Activated CD4-positive, alpha-beta T cell treated with anti-CD3 and anti-CD28 coated beads, Interleukin-2, amount 10 ng/mL, durations not matched to agents 7 days and 5 days (primary cell): ENCODE measurements around the gene TNFRSF13B. TPM values are rescaled to one million over a fixed set of nuclear protein-coding genes. Genes with fewer than 3 reads are reported as not detected.

Experiments
- CTCF ChIA-PET: fragments of 350-600 bp; sonication (Branson Sonifier 250); formaldehyde crosslinking; loops from one replicate; lab custom pipeline; 2021; ENCODE audit warnings: antibody characterized with exemption; lab: Charles Lee
- POLR2A ChIA-PET: fragments of 350-600 bp; sonication (Branson Sonifier 250); formaldehyde crosslinking; loops from one replicate; lab custom pipeline; 2021; ENCODE audit warnings: antibody characterized with exemption; lab: Charles Lee
- DNase-seq: peaks from one replicate; pipeline ENCODE4 v3.0.0-alpha.2; 2020
- H3K27ac Mint-ChIP-seq: one replicate; pipeline ENCODE4 v1.8.0; 2021; ENCODE audit warnings: mild to moderate bottlenecking, moderate library complexity, mixed read lengths
- H3K27me3 Mint-ChIP-seq: one replicate; pipeline ENCODE4 v1.8.0; 2021; ENCODE audit warnings: mixed read lengths
- H3K36me3 Mint-ChIP-seq: one replicate; pipeline ENCODE4 v1.8.0; 2021; ENCODE audit warnings: low read depth, mixed read lengths
- H3K4me1 Mint-ChIP-seq: one replicate; pipeline ENCODE4 v1.8.0; 2021; ENCODE audit warnings: mixed read lengths
- H3K4me3 Mint-ChIP-seq: one replicate; pipeline ENCODE4 v1.8.0; 2021; ENCODE audit warnings: mild to moderate bottlenecking, moderate library complexity, mixed read lengths
- H3K9me3 Mint-ChIP-seq: one replicate; pipeline ENCODE4 v1.8.0; 2021; ENCODE audit warnings: mixed read lengths
- total RNA-seq, 2 experiments: library from RNA; stranded (reverse); gene quantifications; one replicate each; pipeline ENCODE4 v1.2.3, GENCODE V29; 2021

The TNFRSF13B gene
- total RNA-seq, 2 experiments from 2014 or later: not detected

DNA sequence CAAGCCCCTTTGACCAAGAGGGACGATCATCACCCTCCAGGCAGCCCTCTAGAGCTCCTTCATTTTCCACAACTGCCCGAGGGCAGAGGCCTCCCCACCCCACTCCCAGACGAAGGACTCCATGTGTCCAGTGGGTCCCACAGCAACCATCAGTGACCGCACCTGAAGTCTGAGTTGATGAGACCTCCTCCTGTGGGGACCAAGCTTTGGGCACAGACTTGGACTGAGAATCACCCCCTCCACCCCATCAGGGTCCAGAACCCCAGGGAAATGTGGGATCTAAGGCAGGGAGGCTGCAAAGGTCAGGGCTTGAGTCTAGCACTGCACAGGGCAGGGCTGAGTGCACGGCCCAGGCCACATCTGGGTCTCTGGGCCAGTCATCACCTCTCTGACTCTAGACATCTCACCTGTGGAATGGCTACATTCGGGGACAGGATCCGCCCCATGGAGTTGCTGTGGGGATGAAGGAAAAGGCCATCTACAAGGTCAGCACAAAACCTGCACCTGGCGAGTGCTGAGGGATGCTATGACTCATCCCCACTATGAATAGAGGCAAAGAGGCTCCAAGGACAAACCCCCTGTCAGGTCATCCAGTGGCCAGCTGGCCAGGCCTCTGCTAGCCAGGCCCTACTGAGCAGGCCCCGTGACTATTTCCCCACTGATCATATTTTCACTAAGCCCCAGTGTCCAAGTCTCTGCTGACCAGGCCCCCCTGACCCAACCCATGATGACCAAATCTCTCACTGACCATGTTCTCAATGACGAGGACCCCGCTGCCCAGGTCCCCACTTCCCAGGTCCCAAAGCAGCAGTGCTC, 38.4 kb downstream of the TNFRSF13B start:
- POLR2A ChIA-PET: no interaction called here
- Mint-ChIP-seq H3K9me3 (no peaks in the 10 kb centered on the region), H3K4me3 (no peak overlapping the region), H3K4me1 (peaks cover 3% of the 10 kb centered on the region), H3K36me3 (no peaks in the 10 kb centered on the region), H3K27me3 (no peaks in the 10 kb centered on the region), H3K27ac (no peak overlapping the region)
- CTCF ChIA-PET: no interaction called here
- DNase-seq: no peak

DNA sequence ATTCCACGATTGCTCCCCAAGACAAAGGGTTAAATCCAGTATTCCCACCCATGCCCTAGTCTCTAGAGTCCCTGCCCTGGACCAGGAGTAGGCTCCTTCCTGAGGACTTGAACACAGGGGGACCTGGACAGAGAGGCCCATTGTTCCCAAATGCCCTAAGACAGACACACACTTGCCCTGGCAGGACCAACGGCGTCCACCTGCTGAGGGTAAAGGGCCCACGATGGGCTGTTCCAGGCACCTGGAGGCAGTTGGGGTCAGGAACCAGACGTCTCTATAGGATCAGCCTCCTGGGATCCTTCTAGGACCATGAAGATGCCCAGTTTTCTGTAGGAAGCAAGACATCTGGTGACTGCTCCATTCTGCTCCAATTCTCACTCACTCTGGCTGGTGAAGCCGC, 39.3 kb downstream of the TNFRSF13B start:
- no peaks in the 10 kb centered on the region for H3K36me3 Mint-ChIP-seq
- H3K4me1 Mint-ChIP-seq: peaks cover 3% of the 10 kb centered on the region
- ChIA-PET POLR2A (no interaction called here), CTCF (interaction anchor here (0.6 kb wide), 1 partner anchor 10 kb away, joined by 3 read pairs; no protein-coding TSS in a partner anchor)
- no peaks in the 10 kb centered on the region for H3K9me3 Mint-ChIP-seq
- DNase-seq: no peak
- H3K4me3 Mint-ChIP-seq: no peak overlapping the region
- no peaks in the 10 kb centered on the region for H3K27me3 Mint-ChIP-seq
- H3K27ac Mint-ChIP-seq: no peak overlapping the region

DNA sequence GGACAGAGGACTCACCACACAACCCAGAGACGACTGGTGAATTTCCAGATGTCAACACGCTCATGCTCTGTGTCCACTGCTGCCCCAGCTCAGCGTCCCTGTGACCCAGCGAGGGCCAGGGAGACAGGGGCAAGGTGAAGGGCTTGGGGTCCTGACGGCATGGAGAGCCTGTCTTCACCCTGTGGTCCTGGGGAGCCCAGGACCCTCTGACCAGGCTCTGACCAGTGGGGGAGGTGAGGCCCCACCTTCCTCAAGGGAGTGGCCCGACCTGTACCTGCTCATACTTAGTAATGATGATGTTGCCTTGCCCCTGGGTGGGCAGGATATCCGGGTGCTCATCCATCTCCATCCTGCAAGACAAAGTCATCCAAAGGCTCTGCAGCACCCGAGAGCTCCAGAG, 39.8 kb downstream of the TNFRSF13B start:
- ChIA-PET POLR2A (no interaction called here), CTCF (interaction anchor here (0.6 kb wide), 1 partner anchor 10 kb away, joined by 3 read pairs; no protein-coding TSS in a partner anchor)
- Mint-ChIP-seq H3K4me3 (no peak overlapping the region), H3K27me3 (no peaks in the 10 kb centered on the region), H3K27ac (no peak overlapping the region), H3K4me1 (peaks cover 3% of the 10 kb centered on the region), H3K36me3 (no peaks in the 10 kb centered on the region), H3K9me3 (no peaks in the 10 kb centered on the region)
- no peak for DNase-seq

DNA sequence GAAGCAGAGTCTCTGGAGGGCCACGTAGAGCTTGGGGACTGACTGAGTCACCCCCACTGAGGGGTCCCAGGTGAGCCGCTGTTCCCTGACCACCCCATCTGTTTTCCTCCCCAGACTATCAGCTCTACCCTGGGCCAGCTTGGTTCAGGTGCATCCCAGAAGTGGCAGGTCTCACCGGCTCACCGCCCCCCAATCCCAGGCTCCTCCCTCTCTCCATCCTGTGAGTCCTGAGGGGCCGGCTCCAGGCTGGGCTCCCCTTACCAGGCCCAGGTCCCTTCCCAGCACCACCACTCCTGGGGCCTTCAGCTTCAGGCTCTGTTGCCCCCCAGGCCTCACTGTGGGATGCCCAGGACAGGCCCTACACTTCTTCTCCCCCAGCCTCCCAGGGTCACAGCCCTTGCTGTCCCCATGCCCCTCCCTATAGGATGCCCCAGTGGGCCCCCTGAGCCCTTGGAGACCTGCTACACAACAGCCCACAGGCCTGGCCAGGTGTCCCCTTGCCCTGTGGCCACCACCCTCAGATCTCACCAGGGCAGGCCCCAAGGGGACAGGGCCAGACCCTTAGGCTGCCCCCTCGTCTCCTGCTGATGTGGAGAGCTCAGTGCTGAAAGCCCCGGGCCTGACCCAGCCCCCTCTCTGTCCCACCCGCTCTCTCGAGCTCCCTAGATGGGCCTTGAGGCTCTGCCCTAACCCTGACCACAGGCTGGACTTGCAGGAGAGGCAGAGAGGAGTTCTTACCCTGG, 40.4 kb downstream of the TNFRSF13B start:
- POLR2A ChIA-PET: no interaction called here
- no peak overlapping the region for H3K27ac Mint-ChIP-seq
- no peak for DNase-seq
- H3K4me3 Mint-ChIP-seq: no peak overlapping the region
- CTCF ChIA-PET: interaction anchor here (0.6 kb wide), 1 partner anchor 11 kb away, joined by 3 read pairs; no protein-coding TSS in a partner anchor
- no peaks in the 10 kb centered on the region for H3K9me3 Mint-ChIP-seq
- H3K4me1 Mint-ChIP-seq: peaks cover 3% of the 10 kb centered on the region
- H3K27me3 Mint-ChIP-seq: no peaks in the 10 kb centered on the region
- H3K36me3 Mint-ChIP-seq: no peaks in the 10 kb centered on the region

DNA sequence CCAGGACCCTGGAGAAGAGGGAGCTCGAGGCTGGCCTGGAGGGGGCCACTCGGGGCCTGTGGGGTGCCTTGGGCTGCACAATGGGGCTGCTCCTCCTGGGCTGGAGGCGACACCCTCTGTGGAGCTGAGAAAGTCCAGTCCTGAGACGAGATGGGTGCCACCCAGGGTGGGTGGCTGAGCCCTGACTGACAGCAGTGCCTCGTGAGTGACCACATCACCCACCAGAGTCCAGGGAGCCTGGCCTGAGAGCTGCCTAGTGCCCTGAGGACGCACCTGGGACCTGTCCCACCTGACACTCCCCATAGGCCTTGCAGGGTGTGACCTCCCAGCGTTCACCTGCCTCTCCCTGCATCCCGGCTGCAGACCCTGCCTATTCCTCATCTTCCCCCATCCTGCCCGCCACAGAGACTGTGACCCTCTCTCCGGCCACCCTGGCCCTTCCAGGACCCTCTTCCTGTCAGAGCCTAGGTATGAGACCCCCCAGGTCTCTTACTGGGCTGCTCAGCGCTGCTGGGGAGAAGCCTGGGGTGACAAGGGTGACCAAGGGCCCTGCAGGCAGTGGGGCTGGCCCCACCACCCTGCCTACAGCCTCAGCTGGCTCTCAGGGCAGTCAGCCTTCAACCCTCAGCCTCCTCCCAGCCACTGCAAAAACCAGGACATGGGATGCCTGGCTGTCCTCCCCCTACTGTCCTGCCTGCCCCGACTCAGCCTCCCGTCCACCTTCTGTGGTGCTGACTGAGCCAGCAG, 41.2 kb downstream of the TNFRSF13B start:
- no peak for DNase-seq
- ChIA-PET POLR2A (no interaction called here), CTCF (interaction anchor here (0.6 kb wide), 1 partner anchor 708 kb away, joined by 3 read pairs; no protein-coding TSS in a partner anchor)
- Mint-ChIP-seq H3K9me3 (no peaks in the 10 kb centered on the region), H3K36me3 (no peaks in the 10 kb centered on the region), H3K4me1 (peaks cover 3% of the 10 kb centered on the region), H3K4me3 (no peak overlapping the region), H3K27me3 (no peaks in the 10 kb centered on the region), H3K27ac (no peak overlapping the region)

DNA sequence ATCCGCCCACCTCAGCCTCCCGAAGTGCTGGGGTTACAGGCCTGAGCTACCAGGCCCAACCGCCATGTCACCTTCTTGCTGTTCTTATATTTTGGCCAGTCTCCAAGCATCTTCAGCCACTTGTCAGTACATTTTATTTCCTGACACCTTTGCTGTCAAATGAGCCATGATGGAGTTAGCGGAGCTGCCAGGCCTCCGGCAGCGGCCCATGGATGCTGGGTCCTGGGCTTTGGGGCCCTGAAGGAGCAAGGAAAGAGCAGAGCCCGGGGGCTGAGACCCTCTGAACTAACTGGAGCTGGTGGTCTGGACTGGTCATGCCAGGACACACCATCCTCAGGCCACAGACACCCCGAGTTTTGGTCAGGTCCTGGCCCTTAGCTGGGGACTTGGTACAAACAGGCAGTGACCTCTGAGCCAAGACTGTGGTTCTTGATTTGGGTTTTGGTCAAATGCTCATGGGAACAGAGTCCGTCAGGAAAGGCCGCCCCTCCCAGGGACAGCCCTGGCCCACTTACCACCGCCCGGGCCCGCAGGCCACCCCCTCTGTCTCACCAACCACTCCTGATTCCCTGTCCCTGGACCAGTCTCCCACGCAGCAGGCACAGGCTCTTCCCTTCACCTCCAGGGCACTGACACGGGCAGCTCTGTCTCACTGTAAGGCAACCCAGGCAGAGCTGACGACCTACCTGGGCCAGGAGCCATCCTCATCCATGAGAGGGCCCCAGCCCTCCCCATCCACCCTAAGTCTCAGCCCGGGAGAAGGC, 42.0 kb downstream of the TNFRSF13B start:
- CTCF ChIA-PET: interaction anchor here (0.6 to 1.0 kb wide), 2 partner anchors 14 to 709 kb away, joined by 3 read pairs; no protein-coding TSS in a partner anchor
- Mint-ChIP-seq H3K4me1 (peaks cover 3% of the 10 kb centered on the region), H3K27me3 (no peaks in the 10 kb centered on the region), H3K9me3 (no peaks in the 10 kb centered on the region), H3K4me3 (no peak overlapping the region), H3K36me3 (no peaks in the 10 kb centered on the region), H3K27ac (no peak overlapping the region)
- POLR2A ChIA-PET: no interaction called here
- no peak for DNase-seq

DNA sequence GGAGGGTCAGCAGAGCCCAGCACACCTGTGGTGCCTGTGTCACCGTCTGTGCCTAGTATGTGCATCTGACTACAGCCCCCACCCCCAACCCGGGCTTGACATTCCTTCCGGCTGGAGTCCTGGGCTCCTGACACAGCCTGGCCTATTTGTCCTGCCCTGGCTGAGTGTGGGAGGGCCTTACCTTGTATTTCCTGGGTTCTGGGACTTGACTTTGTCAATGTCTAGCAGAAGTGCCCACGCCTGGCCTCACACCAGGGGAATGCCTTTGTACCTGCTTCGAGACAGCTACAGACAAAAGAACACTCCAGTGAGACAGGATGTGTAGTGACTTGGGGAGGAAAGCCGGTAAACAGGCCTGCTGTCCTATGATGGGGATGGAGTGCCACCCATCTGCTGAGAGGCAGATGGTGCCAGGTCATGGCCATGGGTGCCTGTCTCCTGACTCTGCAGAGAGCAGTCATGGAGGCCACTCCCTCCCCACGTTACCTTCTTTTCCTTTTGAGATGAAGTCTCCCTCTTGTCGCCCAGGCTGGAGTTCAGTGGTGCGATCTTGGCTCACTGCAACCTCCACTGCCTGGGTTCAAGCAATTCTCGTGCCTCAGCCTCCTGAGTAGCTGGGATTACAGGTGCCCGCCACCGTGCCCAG, 42.8 kb downstream of the TNFRSF13B start:
- Mint-ChIP-seq H3K27ac (peak overlapping the region; percentile 46), H3K36me3 (no peaks in the 10 kb centered on the region), H3K9me3 (no peaks in the 10 kb centered on the region), H3K4me1 (peaks cover 3% of the 10 kb centered on the region), H3K4me3 (no peak overlapping the region), H3K27me3 (no peaks in the 10 kb centered on the region)
- ChIA-PET POLR2A (no interaction called here), CTCF (interaction anchor here (1.0 kb wide), 1 partner anchor 13 kb away, joined by 3 read pairs; no protein-coding TSS in a partner anchor)
- no peak for DNase-seq

DNA sequence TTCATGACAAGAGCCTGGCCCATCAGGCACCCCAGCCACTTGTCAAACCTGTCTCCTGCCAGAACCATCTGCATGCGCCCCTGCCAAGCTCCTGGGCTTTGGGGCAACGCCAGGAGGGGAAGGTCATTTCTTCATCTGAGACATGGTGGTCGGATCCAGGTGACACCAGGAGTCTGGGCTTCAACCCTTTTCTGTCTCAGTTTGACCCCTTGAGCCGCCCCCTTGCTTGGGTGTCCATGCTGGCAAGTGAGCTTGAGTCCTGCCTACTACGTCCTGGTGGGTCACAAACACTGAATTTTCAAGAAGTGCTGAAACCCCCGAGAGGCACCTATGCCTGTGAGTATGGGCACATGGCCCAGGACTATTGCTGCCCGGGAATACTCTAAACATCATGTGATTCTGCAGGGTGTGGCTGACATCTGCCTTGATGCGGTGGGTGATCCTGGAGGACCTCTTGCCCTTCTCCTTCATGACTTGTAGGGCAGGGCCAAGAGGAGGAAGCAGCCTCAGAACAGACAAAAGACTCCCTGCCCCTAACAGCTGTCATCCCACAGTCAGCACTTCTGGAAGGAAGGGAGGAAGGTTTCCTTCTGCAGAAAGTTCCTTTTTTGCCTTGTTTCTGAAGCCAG, 43.4 kb downstream of the TNFRSF13B start:
- POLR2A ChIA-PET: no interaction called here

DNA sequence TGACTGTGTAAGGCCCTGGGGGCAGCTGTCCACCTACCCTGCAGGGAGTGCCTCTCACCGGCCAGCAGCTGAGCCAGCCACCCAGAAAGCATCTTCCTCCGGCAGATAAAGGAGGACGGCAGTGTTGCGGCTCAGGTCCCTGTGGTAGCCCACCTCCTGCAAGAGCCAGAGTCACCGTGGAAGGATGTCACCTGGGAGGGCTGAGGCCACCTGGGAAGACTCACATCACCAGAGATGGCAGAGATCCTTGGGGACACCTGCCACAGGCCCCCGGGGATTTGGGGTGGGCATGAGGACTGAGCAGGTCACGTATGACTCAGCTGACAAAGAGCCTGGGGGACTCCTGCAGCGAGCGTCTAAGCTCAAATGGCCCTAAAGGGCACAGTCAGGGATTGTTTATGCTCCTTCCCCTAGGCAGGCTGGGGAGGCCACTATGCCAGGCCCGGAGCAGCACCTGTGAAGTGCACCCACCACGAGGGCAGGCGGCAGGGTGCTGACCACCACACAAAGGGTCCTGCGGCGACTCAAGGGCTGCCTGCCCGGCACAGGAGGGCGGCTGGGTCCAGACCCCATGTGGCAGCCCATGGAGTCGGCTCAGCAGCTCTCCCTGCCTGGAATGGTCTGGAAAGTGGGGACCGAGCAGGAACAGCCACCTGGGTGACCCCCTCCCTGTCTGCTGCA, 44.1 kb downstream of the TNFRSF13B start:
- DNase-seq: no peak
- Mint-ChIP-seq H3K27ac (no peak overlapping the region), H3K4me3 (no peak overlapping the region), H3K36me3 (no peaks in the 10 kb centered on the region), H3K9me3 (no peaks in the 10 kb centered on the region), H3K4me1 (peaks cover 3% of the 10 kb centered on the region), H3K27me3 (no peaks in the 10 kb centered on the region)
- ChIA-PET CTCF (no interaction called here), POLR2A (no interaction called here)

More for the DNA sequence above, 43.4 kb downstream of the TNFRSF13B start:
- no peaks in the 10 kb centered on the region for H3K9me3 Mint-ChIP-seq
- no peak for DNase-seq
- CTCF ChIA-PET: interaction anchor here (1.0 kb wide), 1 partner anchor 12 kb away, joined by 3 read pairs; no protein-coding TSS in a partner anchor
- H3K36me3 Mint-ChIP-seq: no peaks in the 10 kb centered on the region
- no peak overlapping the region for H3K27ac Mint-ChIP-seq
- H3K4me1 Mint-ChIP-seq: peaks cover 3% of the 10 kb centered on the region
- no peaks in the 10 kb centered on the region for H3K27me3 Mint-ChIP-seq
- no peak overlapping the region for H3K4me3 Mint-ChIP-seq

DNA sequence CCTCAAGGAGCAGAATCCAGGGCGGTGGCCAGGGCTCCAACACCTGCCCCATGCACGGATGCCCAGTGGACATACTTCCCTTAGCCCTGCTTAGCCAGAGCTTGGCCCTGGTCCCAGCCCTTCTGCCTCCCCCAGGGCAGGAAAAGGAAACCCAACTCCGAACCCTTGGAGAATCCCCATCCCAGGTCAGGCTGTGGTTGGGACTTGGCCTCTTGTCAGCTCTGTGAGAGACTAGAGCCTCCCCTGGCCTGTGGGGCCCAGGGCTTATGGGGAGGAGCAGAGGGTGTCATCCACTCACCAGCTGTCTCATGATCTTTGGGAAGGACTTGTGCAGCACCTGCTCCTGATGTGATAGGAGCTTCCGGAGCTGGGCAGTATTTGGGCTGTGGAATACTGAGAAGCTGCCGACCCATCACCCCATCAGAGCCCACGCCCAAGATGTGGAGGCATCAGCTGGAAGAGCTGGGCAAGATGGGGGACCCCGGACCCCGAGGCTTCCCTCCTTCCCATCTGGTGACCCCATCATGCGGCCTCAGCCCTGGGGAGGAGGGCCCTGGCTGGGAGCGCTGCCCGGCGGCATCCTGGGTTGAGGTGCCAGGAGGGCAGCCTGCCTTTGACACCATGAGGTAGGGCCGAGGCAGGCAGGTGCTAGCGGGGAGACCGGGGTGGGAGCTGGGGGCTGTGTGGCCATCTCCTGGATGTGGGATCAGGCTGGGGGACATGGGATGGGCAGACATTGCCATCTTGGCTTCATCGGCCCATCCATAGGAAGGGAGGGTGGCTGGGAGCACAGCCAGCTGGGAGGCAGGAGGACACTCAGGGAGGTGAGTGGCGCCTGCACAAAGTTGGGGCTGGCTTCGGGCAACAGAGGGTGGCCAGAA, 45.1 kb downstream of the TNFRSF13B start:
- H3K4me1 Mint-ChIP-seq: peaks cover 3% of the 10 kb centered on the region
- DNase-seq: no peak
- POLR2A ChIA-PET: no interaction called here
- CTCF ChIA-PET: no interaction called here
- no peaks in the 10 kb centered on the region for H3K36me3 Mint-ChIP-seq
- H3K4me3 Mint-ChIP-seq: no peak overlapping the region
- H3K27me3 Mint-ChIP-seq: no peaks in the 10 kb centered on the region
- H3K27ac Mint-ChIP-seq: no peak overlapping the region
- no peaks in the 10 kb centered on the region for H3K9me3 Mint-ChIP-seq
